ENCODE measurements around the gene ZBTB5.
"Not testable (repeated sequence)": the region's sequence is repeated elsewhere in the genome, so short reads cannot be mapped to it uniquely, and the experiment has no call there.

The ZBTB5 gene

GRCh38 chr9:37485389-37486255 lies 20.4 kb upstream of the ZBTB5 start, which contains the start of gene POLR1E:
POLR1E (plus strand) TSS chr9:37485948; CDS start chr9:37486048, 100 bp downstream.
- DNase-seq: peak; percentile 94

GRCh38 chr9:37480759-37481158 lies 15.5 kb upstream of the ZBTB5 start:
- DNase-seq: no peak

- not testable (repeated sequence) for DNase-seq
Measured at GRCh38 chr9:37477987-37478619, 12.9 kb upstream of the ZBTB5 start.

- not testable (repeated sequence) for DNase-seq
Measured at GRCh38 chr9:37477443-37477842, 12.2 kb upstream of the ZBTB5 start.

GRCh38 chr9:37476930-37477329 lies 11.7 kb upstream of the ZBTB5 start:
- no peak for DNase-seq

- no peak for DNase-seq
Measured at GRCh38 chr9:37474438-37474837, 9.2 kb upstream of the ZBTB5 start.

- not testable (repeated sequence) for DNase-seq
Measured at GRCh38 chr9:37473982-37474381, 8.7 kb upstream of the ZBTB5 start.

GRCh38 chr9:37471942-37472684 lies 6.9 kb upstream of the ZBTB5 start:
- DNase-seq: no peak

- DNase-seq: no peak
Measured at GRCh38 chr9:37468620-37469019, 3.4 kb upstream of the ZBTB5 start.

GRCh38 chr9:37467530-37467929 lies 2.3 kb upstream of the ZBTB5 start:
- not testable (repeated sequence) for DNase-seq

GRCh38 chr9:37466037-37466709 lies 923 bp upstream of the ZBTB5 start:
- peak; percentile 77 for DNase-seq

GRCh38 chr9:37464426-37465248 lies 613 bp downstream of the ZBTB5 start:
- DNase-seq: no peak

GRCh38 chr9:37464006-37464405 lies 1.2 kb downstream of the ZBTB5 start:
- no peak for DNase-seq

GRCh38 chr9:37456817-37457216 lies 8.4 kb downstream of the ZBTB5 start:
- no peak for DNase-seq

GRCh38 chr9:37455884-37456647 lies 9.2 kb downstream of the ZBTB5 start:
- no peak for DNase-seq

GRCh38 chr9:37454238-37454637 lies 11.0 kb downstream of the ZBTB5 start:
- no peak for DNase-seq

- DNase-seq: no peak
Measured at GRCh38 chr9:37453827-37454226, 11.4 kb downstream of the ZBTB5 start.

GRCh38 chr9:37452611-37453010 lies 12.6 kb downstream of the ZBTB5 start:
- no peak for DNase-seq

GRCh38 chr9:37451628-37452027 lies 13.6 kb downstream of the ZBTB5 start:
- no peak for DNase-seq

- no peak for DNase-seq
Measured at GRCh38 chr9:37449862-37450632, 15.2 kb downstream of the ZBTB5 start.

Data from NCI-H1092 treated with DMSO at 0.1 percent for 48 hours (cell line).